Mesenchymal stem cell (in vitro differentiated cells and primary cell): ENCODE data around the gene FRMD4B.

Experiments used
- DNase-seq: peaks from one replicate; pipeline ENCODE4 v3.0.0-alpha.2; 2013
- H2AFZ ChIP-seq: one replicate; pipeline ENCODE4 v1.6.1; 2013; ENCODE audit warnings: low read depth, mild to moderate bottlenecking, control low read depth, inconsistent platforms, low read length, moderate library complexity
- H2AK5ac ChIP-seq: 2 replicates; pipeline ENCODE4 v1.6.1; 2013; ENCODE audit warnings: low read length, moderate library complexity, mild to moderate bottlenecking, inconsistent platforms; ENCODE audit not compliant: severe bottlenecking
- H2BK120ac ChIP-seq: one replicate; pipeline ENCODE4 v1.6.1; 2013; ENCODE audit warnings: low read depth, mild to moderate bottlenecking, inconsistent platforms, low read length, moderate library complexity
- H2BK12ac ChIP-seq, 2 experiments: one replicate each; pipeline ENCODE4 v1.6.1; 2013; ENCODE audit warnings: inconsistent platforms in 2 of 2, low read length in 2 of 2, mild to moderate bottlenecking in 2 of 2, moderate library complexity in 2 of 2, control low read depth in 1 of 2
- H2BK15ac ChIP-seq: one replicate; pipeline ENCODE4 v1.6.1; 2013; ENCODE audit warnings: mild to moderate bottlenecking, low read depth, inconsistent platforms; ENCODE audit not compliant: poor library complexity, severe bottlenecking
- H2BK5ac ChIP-seq: 2 replicates; pipeline ENCODE4 v1.6.1; 2013; ENCODE audit warnings: low read depth, mild to moderate bottlenecking, low read length, control low read depth, inconsistent platforms; ENCODE audit not compliant: poor library complexity, severe bottlenecking
- H3K14ac ChIP-seq, 2 experiments: one replicate each; pipeline ENCODE4 v1.6.1; 2013; ENCODE audit warnings: inconsistent platforms in 2 of 2, low read length in 2 of 2, control low read depth in 1 of 2, mild to moderate bottlenecking in 1 of 2, moderate library complexity in 1 of 2
- H3K18ac ChIP-seq, 2 experiments: one replicate each; pipeline ENCODE4 v1.6.1; 2013; ENCODE audit warnings: inconsistent platforms in 2 of 2, low read length in 2 of 2, control low read depth in 1 of 2, low read depth in 1 of 2, mild to moderate bottlenecking in 1 of 2
- H3K23ac ChIP-seq, 2 experiments: one replicate each; pipeline ENCODE4 v1.6.1; 2013; ENCODE audit warnings: inconsistent platforms in 2 of 2, low read length in 2 of 2, mild to moderate bottlenecking in 2 of 2, moderate library complexity in 2 of 2, control low read depth in 1 of 2
- H3K27ac ChIP-seq: 2 replicates; pipeline ENCODE4 v1.5.1; 2013; ENCODE audit warnings: mild to moderate bottlenecking, moderate library complexity, low read length, control low read depth, inconsistent platforms; ENCODE audit not compliant: poor library complexity, severe bottlenecking
- H3K27me3 ChIP-seq, 2 experiments: 2 replicates each; pipeline versions ENCODE4 v1.6.1 to v1.7.0; 2013; ENCODE audit warnings: low read length in 2 of 2, mild to moderate bottlenecking in 2 of 2, moderate library complexity in 2 of 2, control low read depth in 1 of 2, inconsistent platforms in 1 of 2; ENCODE audit not compliant: control insufficient read depth in 1 of 2, insufficient read depth in 1 of 2
- H3K36me3 ChIP-seq, 2 experiments: 2 replicates each; pipeline versions ENCODE4 v1.6.1 to v1.7.0; 2013; ENCODE audit warnings: low read length in 2 of 2, control low read depth in 1 of 2, inconsistent platforms in 1 of 2, low read depth in 1 of 2, mild to moderate bottlenecking in 1 of 2; ENCODE audit not compliant: insufficient read depth in 2 of 2, control insufficient read depth in 1 of 2
- H3K4ac ChIP-seq, 2 experiments: one replicate each; pipeline ENCODE4 v1.6.1; 2013; ENCODE audit warnings: inconsistent platforms in 2 of 2, low read length in 2 of 2, mild to moderate bottlenecking in 2 of 2, moderate library complexity in 2 of 2, control low read depth in 1 of 2, low read depth in 1 of 2
- H3K4me1 ChIP-seq: 2 replicates; pipeline ENCODE4 v1.6.1; 2013; ENCODE audit warnings: low read depth, low read length, control low read depth; ENCODE audit not compliant: control insufficient read depth, insufficient read depth
- H3K4me2 ChIP-seq: 2 replicates; pipeline ENCODE4 v1.6.1; 2013; ENCODE audit warnings: low read length, mild to moderate bottlenecking, inconsistent platforms; ENCODE audit not compliant: poor library complexity, severe bottlenecking
- H3K4me3 ChIP-seq, 2 experiments: 2 replicates each; pipeline versions ENCODE4 v1.5.1 to v1.7.0; 2013; ENCODE audit warnings: low read length in 2 of 2, mild to moderate bottlenecking in 2 of 2, control low read depth in 1 of 2, low read depth in 1 of 2; ENCODE audit not compliant: insufficient read depth in 1 of 2
- H3K79me1 ChIP-seq: replicated peaks from 2 replicates; pipeline ENCODE4 v1.6.1; 2013; ENCODE audit warnings: mild to moderate bottlenecking, control low read depth, low read length, inconsistent platforms; ENCODE audit not compliant: poor library complexity, severe bottlenecking
- H3K9ac ChIP-seq: 2 replicates; pipeline ENCODE4 v1.7.0; 2013; ENCODE audit warnings: mild to moderate bottlenecking, low read length, moderate library complexity
- H3K9me3 ChIP-seq: 2 replicates; pipeline ENCODE4 v1.7.0; 2013; ENCODE audit warnings: mild to moderate bottlenecking, low read length; ENCODE audit not compliant: control insufficient read depth
- H4K8ac ChIP-seq: one replicate; pipeline ENCODE4 v1.6.1; 2013; ENCODE audit warnings: inconsistent platforms, mild to moderate bottlenecking, low read length, moderate library complexity
- H4K91ac ChIP-seq: one replicate; pipeline ENCODE4 v1.6.1; 2013; ENCODE audit warnings: mild to moderate bottlenecking, low read length, inconsistent platforms
- whole genome bisulfite sequencing: methylation state at CpG from one replicate; pipeline ENCODE4 v1.1.7; 2013; ENCODE audit warnings: mixed read lengths; 5-methylcytosine and 5-hydroxymethylcytosine counted together

The FRMD4B gene

GRCh38 chr3:69405067-69405466 lies 19.2 kb upstream of the FRMD4B start:
- 67% methylated on average over 3 of the region's 3 CpGs for WGBS

GRCh38 chr3:69403454-69403853 lies 17.6 kb upstream of the FRMD4B start:
- Histone ChIP-seq H2BK120ac (no peak overlapping the region), H3K4me1 (no peaks in the 10 kb centered on the region), H2BK12ac (no peak overlapping the region)

More at GRCh38 chr3:69405067-69405466, 19.2 kb upstream of the FRMD4B start:
- Histone ChIP-seq H3K18ac (no peak overlapping the region), H4K8ac (no peak overlapping the region), H3K9me3 (peaks cover 13% of the 10 kb centered on the region), H3K4me1 (no peaks in the 10 kb centered on the region), H3K4ac (no peak overlapping the region), H3K79me1 (no peaks in the 10 kb centered on the region), H3K4me3 (no peak overlapping the region), H2AK5ac (no peak overlapping the region), H4K91ac (no peak overlapping the region), H3K4me2 (no peak overlapping the region), H3K36me3 (no peaks in the 10 kb centered on the region), H3K9ac (no peak overlapping the region), H2BK15ac (no peak overlapping the region), H3K27ac (no peak overlapping the region), H2AFZ (no peak overlapping the region), H3K23ac (no peak overlapping the region), H2BK120ac (no peak overlapping the region), H2BK5ac (no peak overlapping the region), H3K14ac (no peak overlapping the region), H3K27me3 (no peaks in the 10 kb centered on the region), H2BK12ac (no peak overlapping the region)
- no peak for DNase-seq

GRCh38 chr3:69400683-69401082 lies 14.8 kb upstream of the FRMD4B start:
- no peak overlapping the region for H2AK5ac ChIP-seq
- H3K4me2 ChIP-seq, result no peak overlapping the region
- no peak overlapping the region for H3K23ac ChIP-seq
- no peak overlapping the region for H2BK15ac ChIP-seq
- DNase-seq, result no peak
- no peak overlapping the region for H3K14ac ChIP-seq
- no peaks in the 10 kb centered on the region for H3K27me3 ChIP-seq
- 75% methylated on average over 2 of the region's 2 CpGs for WGBS
- H3K4me3 ChIP-seq, result no peak overlapping the region
- no peak overlapping the region for H2BK5ac ChIP-seq
- no peak overlapping the region for H3K18ac ChIP-seq
- H3K4me1 ChIP-seq, result no peaks in the 10 kb centered on the region
- H3K27ac ChIP-seq, result no peak overlapping the region
- no peak overlapping the region for H3K4ac ChIP-seq
- no peaks in the 10 kb centered on the region for H3K36me3 ChIP-seq
- peaks cover 13% of the 10 kb centered on the region for H3K9me3 ChIP-seq
- H2AFZ ChIP-seq, result no peak overlapping the region
- no peak overlapping the region for H3K9ac ChIP-seq
- no peak overlapping the region for H4K8ac ChIP-seq
- no peaks in the 10 kb centered on the region for H3K79me1 ChIP-seq
- no peak overlapping the region for H2BK12ac ChIP-seq
- no peak overlapping the region for H4K91ac ChIP-seq
- H2BK120ac ChIP-seq, result no peak overlapping the region

More at GRCh38 chr3:69403454-69403853, 17.6 kb upstream of the FRMD4B start:
- no peaks in the 10 kb centered on the region for H3K36me3 ChIP-seq
- DNase-seq, result no peak
- 81% methylated on average over 3 of the region's 4 CpGs for WGBS
- no peak overlapping the region for H2AK5ac ChIP-seq
- H3K18ac ChIP-seq, result no peak overlapping the region
- no peak overlapping the region for H2BK15ac ChIP-seq
- no peak overlapping the region for H4K91ac ChIP-seq
- H3K23ac ChIP-seq, result no peak overlapping the region
- no peak overlapping the region for H4K8ac ChIP-seq
- H2AFZ ChIP-seq, result no peak overlapping the region
- no peak overlapping the region for H3K4me3 ChIP-seq
- no peak overlapping the region for H2BK5ac ChIP-seq
- no peak overlapping the region for H3K14ac ChIP-seq
- H3K4me2 ChIP-seq, result no peak overlapping the region
- H3K79me1 ChIP-seq, result no peaks in the 10 kb centered on the region
- H3K27me3 ChIP-seq, result no peaks in the 10 kb centered on the region
- H3K4ac ChIP-seq, result no peak overlapping the region
- peaks cover 13% of the 10 kb centered on the region for H3K9me3 ChIP-seq
- H3K9ac ChIP-seq, result no peak overlapping the region
- no peak overlapping the region for H3K27ac ChIP-seq

GRCh38 chr3:69392850-69393249 lies 7.0 kb upstream of the FRMD4B start:
- no peaks in the 10 kb centered on the region for H3K36me3 ChIP-seq
- no peak overlapping the region for H3K4me3 ChIP-seq
- no peak overlapping the region for H2AK5ac ChIP-seq
- H3K4me1 ChIP-seq, result no peaks in the 10 kb centered on the region
- H3K14ac ChIP-seq, result no peak overlapping the region
- H3K18ac ChIP-seq, result no peak overlapping the region
- no peak overlapping the region for H2BK15ac ChIP-seq
- H3K79me1 ChIP-seq, result no peaks in the 10 kb centered on the region
- H3K4ac ChIP-seq, result no peak overlapping the region
- no peak overlapping the region for H2AFZ ChIP-seq
- no peak for DNase-seq
- no peak overlapping the region for H3K4me2 ChIP-seq
- H4K8ac ChIP-seq, result no peak overlapping the region
- no peak overlapping the region for H2BK12ac ChIP-seq
- no peak overlapping the region for H3K9ac ChIP-seq
- no peak overlapping the region for H2BK5ac ChIP-seq
- H3K27ac ChIP-seq, result no peak overlapping the region
- H3K27me3 ChIP-seq, result peaks cover 5 to 13% of the 10 kb centered on the region in 2 experiments
- H2BK120ac ChIP-seq, result no peak overlapping the region
- H3K9me3 ChIP-seq, result peaks cover 2% of the 10 kb centered on the region
- WGBS, result 56% methylated on average over 2 of the region's 3 CpGs
- H3K23ac ChIP-seq, result no peak overlapping the region
- no peak overlapping the region for H4K91ac ChIP-seq
